Lower lobe of right lung (tissue), 2 donors: ENCODE results near the gene WDR75. TPM values are rescaled to one million over a fixed set of nuclear protein-coding genes. Genes with fewer than 3 reads are reported as not detected.

Experiments
- ATAC-seq, 2 donors: fragments of 200-7000 bp; cut with Tn5 transposase; one replicate each; pipeline ENCODE4 v1.9.1; 2020 to 2022; ENCODE audit warnings: mild to moderate bottlenecking in 2 of 2, moderate library complexity in 2 of 2
- DNase-seq: peaks from one replicate; pipeline ENCODE4 v3.0.0-alpha.2; 2020
- H3K27ac ChIP-seq: fragments of 200-600 bp; one replicate; pipeline ENCODE4 v1.8.0; 2022
- H3K27me3 ChIP-seq: fragments of 200-600 bp; one replicate; pipeline ENCODE4 v1.8.0; 2022; ENCODE audit warnings: low read depth
- H3K36me3 ChIP-seq: fragments of 200-600 bp; one replicate; pipeline ENCODE4 v1.8.0; 2022; ENCODE audit warnings: mild to moderate bottlenecking
- H3K4me1 ChIP-seq: fragments of 200-600 bp; one replicate; pipeline ENCODE4 v1.8.0; 2022
- H3K4me3 ChIP-seq: fragments of 200-600 bp; one replicate; pipeline ENCODE4 v1.8.0; 2022; ENCODE audit warnings: mild to moderate bottlenecking
- H3K9me3 ChIP-seq: fragments of 200-600 bp; one replicate; pipeline ENCODE4 v1.8.0; 2022
- CTCF ChIP-seq: fragments of 200-600 bp; IDR thresholded peaks from one replicate; pipeline ENCODE4 v1.8.0; 2022; ENCODE audit warnings: antibody characterized with exemption, mild to moderate bottlenecking
- intact Hi-C: fragments of 100-400 bp; cut with DNase I; formaldehyde crosslinking; loops from one replicate; pipeline ENCODE4 v1.11.0; 2022
- total RNA-seq: library from RNA; stranded (reverse); fragmentation: NEBNext Ultra II Directional; extraction: Animal tissue kit (Norgen Biotek cat#: 25700); gene quantifications from one replicate; pipeline ENCODE4 v1.2.1, GENCODE V29; 2021
- donor health status: DM: no; HTN: yes; CAD: no; lungs with severe emphysema.

WDR75 gene
- total RNA-seq, 1 donor from 2014 or later, result 21.1 TPM

GRCh38 chr2:189499137-189499536, 57.9 kb downstream of the WDR75 start:
- TF ChIP-seq CTCF, result no peak
- no peak for ATAC-seq

GRCh38 chr2:189500456-189501160, 59.3 kb downstream of the WDR75 start:
- H3K27ac ChIP-seq, result no peak overlapping the region
- TF ChIP-seq CTCF, result no peak
- intact Hi-C loops, result no loop called here
- no peaks in the 10 kb centered on the region for H3K36me3 ChIP-seq
- DNase-seq, result no peak
- H3K4me3 ChIP-seq, result no peak overlapping the region
- no peaks in the 10 kb centered on the region for H3K9me3 ChIP-seq
- ATAC-seq, result no peak
- H3K27me3 ChIP-seq, result no peaks in the 10 kb centered on the region
- no peaks in the 10 kb centered on the region for H3K4me1 ChIP-seq

More at GRCh38 chr2:189499137-189499536, 57.9 kb downstream of the WDR75 start:
- no peaks in the 10 kb centered on the region for H3K4me1 ChIP-seq
- H3K27me3 ChIP-seq, result no peaks in the 10 kb centered on the region
- no peak overlapping the region for H3K4me3 ChIP-seq
- no peaks in the 10 kb centered on the region for H3K9me3 ChIP-seq
- intact Hi-C loops, result no loop called here
- DNase-seq, result no peak
- no peaks in the 10 kb centered on the region for H3K36me3 ChIP-seq
- H3K27ac ChIP-seq, result no peak overlapping the region

GRCh38 chr2:189501487-189501886, 60.2 kb downstream of the WDR75 start:
- DNase-seq (no peak), ATAC-seq (no peak)
- Histone ChIP-seq H3K36me3 (no peaks in the 10 kb centered on the region), H3K27ac (no peak overlapping the region), H3K9me3 (no peaks in the 10 kb centered on the region), H3K4me1 (no peaks in the 10 kb centered on the region), H3K4me3 (no peak overlapping the region), H3K27me3 (no peaks in the 10 kb centered on the region)
- no peak for TF ChIP-seq CTCF
- intact Hi-C loops, result no loop called here

GRCh38 chr2:189502714-189503113, 61.4 kb downstream of the WDR75 start:
- Histone ChIP-seq H3K9me3 (no peaks in the 10 kb centered on the region), H3K27ac (no peak overlapping the region), H3K4me1 (no peaks in the 10 kb centered on the region), H3K27me3 (no peaks in the 10 kb centered on the region), H3K36me3 (no peaks in the 10 kb centered on the region), H3K4me3 (no peak overlapping the region)
- ATAC-seq (no peak), DNase-seq (no peak)
- TF ChIP-seq CTCF, result no peak
- intact Hi-C loops, result no loop called here

- Histone ChIP-seq H3K9me3 (no peaks in the 10 kb centered on the region), H3K27ac (no peak overlapping the region), H3K27me3 (no peaks in the 10 kb centered on the region), H3K4me3 (no peak overlapping the region), H3K36me3 (no peaks in the 10 kb centered on the region), H3K4me1 (no peaks in the 10 kb centered on the region)
- ATAC-seq (no peak), DNase-seq (no peak)
- TF ChIP-seq CTCF, result no peak
- intact Hi-C loops, result no loop called here
Measured at GRCh38 chr2:189504238-189504637, 63.0 kb downstream of the WDR75 start.
